GM13977 (cell line): ENCODE data around the gene CLOCK.

Experiments
- DNase-seq: peaks from one replicate; pipeline ENCODE4 v3.0.0; 2012; ENCODE audit warnings: low spot score
- in situ Hi-C: fragments of 300-500 bp; cut with MboI; formaldehyde crosslinking; loops from one replicate; pipeline ENCODE4 v1.12.0; 2022; ENCODE audit warnings: low sequenced_read_pairs, low pct_unique_long_range_greater_than_20kb, mixed read lengths, inconsistent platforms; ENCODE audit not compliant: unreplicated experiment
- TF ChIP-seq, protein P1 (sequence below): IDR thresholded peaks from 2 replicates; pipeline ENCODE4 v1.5.1; 2012; ENCODE audit warnings: mild to moderate bottlenecking, control low read depth; ENCODE audit not compliant: insufficient read depth; ENCODE audit errors: extremely low read depth, missing control alignments

The CLOCK gene

DNA sequence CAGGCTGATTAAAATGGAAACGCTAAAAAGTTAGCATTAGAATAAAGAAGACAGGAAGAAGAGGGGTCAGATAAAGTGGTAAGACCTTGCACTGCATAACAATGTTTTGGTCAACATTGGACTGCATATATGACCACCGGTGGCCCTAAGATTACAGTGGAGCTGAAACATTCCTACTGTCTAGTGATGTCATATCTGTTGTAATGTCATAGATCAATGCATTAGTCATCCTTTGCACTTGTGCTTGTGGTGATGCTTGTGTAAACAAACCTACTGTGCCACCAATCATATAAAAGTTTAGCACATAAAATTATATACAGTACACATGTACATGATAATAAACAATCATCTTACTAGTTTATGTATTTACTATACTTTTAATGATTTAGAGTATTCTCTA, 78.0 kb downstream of the CLOCK start:
- in situ Hi-C loops: loop anchor here (25.0 kb wide), 1 partner anchor 269 kb away; no protein-coding TSS in a partner anchor
- DNase-seq: no peak

DNA sequence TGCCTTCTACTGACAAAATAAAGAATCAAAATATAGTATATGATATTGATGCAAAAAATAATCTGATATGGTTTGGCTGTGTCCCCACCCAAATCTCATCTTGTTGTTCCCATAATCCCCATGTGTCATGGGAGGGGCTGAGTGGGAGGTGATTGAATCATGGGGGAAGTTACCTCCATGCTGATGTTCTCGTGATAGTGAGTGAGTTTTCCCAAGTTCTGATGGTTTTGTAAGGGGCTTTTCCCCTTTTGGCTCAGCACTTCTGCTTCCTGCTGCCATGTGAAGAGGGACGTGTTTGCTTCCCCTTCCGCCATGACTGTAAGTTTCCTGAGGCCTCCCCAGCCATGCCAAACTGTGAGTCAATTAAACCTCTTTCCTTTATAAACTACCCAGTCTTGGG, 80.7 kb downstream of the CLOCK start:
- TF ChIP-seq, protein P1, sequence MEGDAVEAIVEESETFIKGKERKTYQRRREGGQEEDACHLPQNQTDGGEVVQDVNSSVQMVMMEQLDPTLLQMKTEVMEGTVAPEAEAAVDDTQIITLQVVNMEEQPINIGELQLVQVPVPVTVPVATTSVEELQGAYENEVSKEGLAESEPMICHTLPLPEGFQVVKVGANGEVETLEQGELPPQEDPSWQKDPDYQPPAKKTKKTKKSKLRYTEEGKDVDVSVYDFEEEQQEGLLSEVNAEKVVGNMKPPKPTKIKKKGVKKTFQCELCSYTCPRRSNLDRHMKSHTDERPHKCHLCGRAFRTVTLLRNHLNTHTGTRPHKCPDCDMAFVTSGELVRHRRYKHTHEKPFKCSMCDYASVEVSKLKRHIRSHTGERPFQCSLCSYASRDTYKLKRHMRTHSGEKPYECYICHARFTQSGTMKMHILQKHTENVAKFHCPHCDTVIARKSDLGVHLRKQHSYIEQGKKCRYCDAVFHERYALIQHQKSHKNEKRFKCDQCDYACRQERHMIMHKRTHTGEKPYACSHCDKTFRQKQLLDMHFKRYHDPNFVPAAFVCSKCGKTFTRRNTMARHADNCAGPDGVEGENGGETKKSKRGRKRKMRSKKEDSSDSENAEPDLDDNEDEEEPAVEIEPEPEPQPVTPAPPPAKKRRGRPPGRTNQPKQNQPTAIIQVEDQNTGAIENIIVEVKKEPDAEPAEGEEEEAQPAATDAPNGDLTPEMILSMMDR: no peak
- in situ Hi-C loops: loop anchor here (25.0 kb wide), 1 partner anchor 271 kb away; no protein-coding TSS in a partner anchor

More for the DNA sequence above, 78.0 kb downstream of the CLOCK start:
- TF ChIP-seq, protein P1: no peak

GRCh38 chr4:55458611-55459010, 88.1 kb downstream of the CLOCK start:
- TF ChIP-seq, protein P1: no peak
- in situ Hi-C loops: loop anchor here (25.0 kb wide), 1 partner anchor 279 kb away; no protein-coding TSS in a partner anchor
- no peak for DNase-seq

More for the DNA sequence above, 80.7 kb downstream of the CLOCK start:
- no peak for DNase-seq

GRCh38 chr4:55458164-55458563, 88.5 kb downstream of the CLOCK start:
- in situ Hi-C loops: loop anchor here (25.0 kb wide), 1 partner anchor 279 kb away; no protein-coding TSS in a partner anchor
- DNase-seq: no peak
- TF ChIP-seq, protein P1: no peak

DNA sequence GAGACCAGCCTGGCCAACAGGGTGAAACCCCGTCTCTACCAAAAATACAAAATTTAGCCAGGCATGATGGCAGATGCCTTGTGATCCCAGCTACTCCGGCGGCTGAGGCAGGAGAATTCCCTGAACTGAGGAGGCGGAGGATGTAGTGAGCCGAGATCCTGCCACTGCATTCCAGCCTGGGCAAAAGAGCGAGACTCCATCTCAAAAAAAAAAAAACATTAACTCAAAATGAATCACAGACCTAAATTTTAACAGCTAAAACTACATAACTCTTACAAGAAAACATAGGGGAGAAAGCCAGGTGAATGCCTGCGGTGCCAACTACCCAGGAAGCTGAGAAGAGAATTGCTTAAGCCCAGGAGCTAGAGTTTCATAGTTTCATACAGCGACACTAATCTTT, 96.1 kb downstream of the CLOCK start:
- in situ Hi-C loops: loop anchor here (25.0 kb wide), 1 partner anchor 287 kb away; no protein-coding TSS in a partner anchor
- TF ChIP-seq, protein P1: no peak
- DNase-seq: no peak

DNA sequence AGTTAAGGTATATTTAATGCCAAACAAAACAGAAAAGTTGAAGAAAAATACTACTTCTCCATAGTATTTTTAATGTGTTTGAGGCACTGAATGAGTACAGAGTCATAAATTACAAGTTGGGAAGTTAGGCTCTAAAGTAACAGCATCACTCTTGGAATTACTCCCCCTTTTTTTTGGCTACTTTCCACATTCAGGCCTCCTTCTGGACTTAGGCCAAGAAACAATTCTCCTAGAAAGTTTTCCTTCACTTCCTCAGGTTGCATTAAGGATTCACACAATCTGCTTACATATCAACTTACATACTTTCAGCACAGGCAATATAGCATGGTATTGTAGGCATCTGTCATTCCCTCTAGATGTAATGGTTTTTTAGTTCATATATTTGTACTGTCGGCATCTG, 98.9 kb downstream of the CLOCK start:
- DNase-seq: no peak
- in situ Hi-C loops: no loop called here
- TF ChIP-seq, protein P1: no peak
